Measurements from ENCODE around the gene BPIFB1.

Gene BPIFB1

GRCh38 chr20:33284284-33284683, 1.3 kb downstream of the BPIFB1 start:
- H4K20me1 ChIP-seq (ENCODE audit: insufficient read depth, low read length), result no peaks in the 10 kb centered on the region; the same call in 1 of the 2 replicates
- H3K36me3 ChIP-seq (ENCODE audit: insufficient read depth, low read length), result no peaks in the 10 kb centered on the region
- TF ChIP-seq CTCF (IDR thresholded peaks at IDR 0.05; ENCODE audit: low read length) (no peak), EZH2 (IDR thresholded peaks at IDR 0.05; ENCODE audit: borderline replicate concordance, low read length) (no peak)
- no peak overlapping the region for H3K9ac ChIP-seq (ENCODE audit: low read length)
- no peaks in the 10 kb centered on the region for H3F3A ChIP-seq (ENCODE audit: insufficient read depth, low read length)
- no peak overlapping the region for H3K27ac ChIP-seq (ENCODE audit: low read depth, low read length, poor library complexity, severe bottlenecking)
- H3K79me2 ChIP-seq (ENCODE audit: insufficient read depth, low read length), result no peaks in the 10 kb centered on the region
- H3K9me3 ChIP-seq (ENCODE audit: low read length), result no peaks in the 10 kb centered on the region
- no peaks in the 10 kb centered on the region for H3K9me2 ChIP-seq (ENCODE audit: low read depth, low read length)
- H2AFZ ChIP-seq (ENCODE audit: low read length), result no peak overlapping the region
- H3K4me2 ChIP-seq (ENCODE audit: low read length), result no peak overlapping the region
- H3K4me1 ChIP-seq (ENCODE audit: insufficient read depth, low read length, severe bottlenecking), result no peaks in the 10 kb centered on the region
- H3K4me3 ChIP-seq (ENCODE audit: low read depth, low read length, poor library complexity, severe bottlenecking), result no peak overlapping the region
- H3K27me3 ChIP-seq (ENCODE audit: insufficient read depth, low read length), result 0 out of 2 replicates have a peak, but pooled peaks cover 4% of the 10 kb centered on the region

DNA sequence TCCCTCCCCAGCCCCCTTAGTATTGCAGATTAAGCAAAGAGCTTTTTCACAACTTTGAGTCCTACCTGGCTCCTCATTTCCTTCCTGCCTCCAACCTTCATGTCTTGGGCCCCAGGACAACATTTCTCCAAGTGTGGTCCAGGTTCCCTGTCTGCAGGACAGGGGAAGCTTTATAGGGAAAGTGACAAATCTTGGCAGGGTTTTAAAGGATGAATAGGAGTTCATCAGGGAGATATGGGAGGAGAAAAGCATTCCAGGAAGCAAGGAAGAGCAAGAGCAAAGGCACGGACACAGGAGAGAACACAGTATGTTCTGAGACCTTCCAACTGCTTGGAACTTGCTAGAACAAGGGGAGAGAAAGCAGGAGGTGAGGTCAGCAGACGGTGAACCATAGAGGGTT, 1.9 kb downstream of the BPIFB1 start:
- Histone ChIP-seq H3K79me2 (ENCODE audit: insufficient read depth, low read length) (no peaks in the 10 kb centered on the region), H3K27me3 (ENCODE audit: insufficient read depth, low read length) (0 out of 2 replicates have a peak, but pooled peaks cover 4% of the 10 kb centered on the region), H3K36me3 (ENCODE audit: insufficient read depth, low read length) (no peaks in the 10 kb centered on the region), H3K9ac (ENCODE audit: low read length) (no peak overlapping the region), H2AFZ (ENCODE audit: low read length) (no peak overlapping the region), H3K4me3 (ENCODE audit: low read depth, low read length, poor library complexity, severe bottlenecking) (no peak overlapping the region), H4K20me1 (ENCODE audit: insufficient read depth, low read length) (no peaks in the 10 kb centered on the region; the same call in 1 of the 2 replicates), H3K9me3 (ENCODE audit: low read length) (no peaks in the 10 kb centered on the region), H3K4me1 (ENCODE audit: insufficient read depth, low read length, severe bottlenecking) (no peaks in the 10 kb centered on the region), H3K4me2 (ENCODE audit: low read length) (no peak overlapping the region), H3K27ac (ENCODE audit: low read depth, low read length, poor library complexity, severe bottlenecking) (no peak overlapping the region), H3F3A (ENCODE audit: insufficient read depth, low read length) (no peaks in the 10 kb centered on the region), H3K9me2 (ENCODE audit: low read depth, low read length) (no peaks in the 10 kb centered on the region)
- TF ChIP-seq EZH2 (IDR thresholded peaks at IDR 0.05; ENCODE audit: borderline replicate concordance, low read length) (no peak), CTCF (IDR thresholded peaks at IDR 0.05; ENCODE audit: low read length) (no peak)

- Histone ChIP-seq H3F3A (ENCODE audit: insufficient read depth, low read length) (no peaks in the 10 kb centered on the region), H3K36me3 (ENCODE audit: insufficient read depth, low read length) (no peaks in the 10 kb centered on the region), H3K4me3 (ENCODE audit: low read depth, low read length, poor library complexity, severe bottlenecking) (no peak overlapping the region), H3K27ac (ENCODE audit: low read depth, low read length, poor library complexity, severe bottlenecking) (no peak overlapping the region), H3K9ac (ENCODE audit: low read length) (no peak overlapping the region), H2AFZ (ENCODE audit: low read length) (no peak overlapping the region), H4K20me1 (ENCODE audit: insufficient read depth, low read length) (no peaks in the 10 kb centered on the region; the same call in 1 of the 2 replicates), H3K4me1 (ENCODE audit: insufficient read depth, low read length, severe bottlenecking) (no peaks in the 10 kb centered on the region), H3K79me2 (ENCODE audit: insufficient read depth, low read length) (no peaks in the 10 kb centered on the region), H3K27me3 (ENCODE audit: insufficient read depth, low read length) (0 out of 2 replicates have a peak, but pooled peaks cover 4% of the 10 kb centered on the region), H3K9me3 (ENCODE audit: low read length) (no peaks in the 10 kb centered on the region), H3K4me2 (ENCODE audit: low read length) (no peak overlapping the region), H3K9me2 (ENCODE audit: low read depth, low read length) (no peaks in the 10 kb centered on the region)
- no peak for TF ChIP-seq EZH2 (IDR thresholded peaks at IDR 0.05; ENCODE audit: borderline replicate concordance, low read length)
- TF ChIP-seq CTCF (IDR thresholded peaks at IDR 0.05; ENCODE audit: low read length), result no peak
Observed at GRCh38 chr20:33285861-33286495, 3.0 kb downstream of the BPIFB1 start.
